Epithelial cell of proximal tubule (primary cell): Measurements from ENCODE around the gene GAS7. TPM values are rescaled to one million over a fixed set of nuclear protein-coding genes. Genes with fewer than 3 reads are reported as not detected.

Experiments used
- DNase-seq: peaks from one replicate; pipeline ENCODE4 v3.0.0-alpha.2; 2011; ENCODE audit warnings: low read depth
- H3K4me3 ChIP-seq: 2 replicates; pipeline ENCODE4 v1.5.1; 2011; ENCODE audit warnings: low read depth, mild to moderate bottlenecking, low read length
- CTCF ChIP-seq: conservative IDR thresholded peaks from 2 replicates; pipeline ENCODE4 v1.5.1; 2012; ENCODE audit warnings: low read depth, mild to moderate bottlenecking, low read length
- total RNA-seq: library from RNA; depleted of rRNA; stranded (reverse); fragments of >200 nt; gene quantifications from 2 replicates; pipeline ENCODE4 v1.2.3, GENCODE V29; 2015

The GAS7 gene
- total RNA-seq, 1 donor from 2014 or later = 2.5 TPM

- no peak overlapping the region for H3K4me3 ChIP-seq
- no peak for TF ChIP-seq CTCF
- no peak for DNase-seq
These were observed 241.8 kb downstream of the GAS7 start for GRCh38 chr17:9956474-9957131.

- DNase-seq = no peak
- no peak overlapping the region for H3K4me3 ChIP-seq
- no peak for TF ChIP-seq CTCF
These were observed 244.9 kb downstream of the GAS7 start for GRCh38 chr17:9953492-9953891.

GRCh38 chr17:9951803-9952202, 246.6 kb downstream of the GAS7 start:
- no peak overlapping the region for H3K4me3 ChIP-seq
- TF ChIP-seq CTCF = no peak
- no peak for DNase-seq

GRCh38 chr17:9948928-9949327, 249.5 kb downstream of the GAS7 start:
- no peak for TF ChIP-seq CTCF
- DNase-seq = no peak
- H3K4me3 ChIP-seq = no peak overlapping the region

- no peak overlapping the region for H3K4me3 ChIP-seq
- TF ChIP-seq CTCF = no peak
- DNase-seq = no peak
These were observed 253.7 kb downstream of the GAS7 start for GRCh38 chr17:9944704-9945103.

GRCh38 chr17:9943343-9943742, 255.1 kb downstream of the GAS7 start:
- H3K4me3 ChIP-seq = no peak overlapping the region
- TF ChIP-seq CTCF = no peak
- no peak for DNase-seq

GRCh38 chr17:9942885-9943284, 255.5 kb downstream of the GAS7 start:
- DNase-seq = no peak
- TF ChIP-seq CTCF = no peak
- no peak overlapping the region for H3K4me3 ChIP-seq
